Tibial nerve (tissue), 4 donors: ENCODE results near the gene ANKFN1. TPM values are rescaled to one million over a fixed set of nuclear protein-coding genes. Genes with fewer than 3 reads are reported as not detected.

ENCODE experiments used
- DNase-seq, 2 donors: peaks; one replicate each; pipeline ENCODE4 v3.0.0-alpha.2; 2019; ENCODE audit warnings: low spot score in 2 of 2
- H3K27ac ChIP-seq, 4 donors: fragments of 200-600 bp; sonication (generic) in 3 of 4; one replicate each; pipeline ENCODE4 v1.5.1; 2017 to 2019; ENCODE audit warnings: mild to moderate bottlenecking in 1 of 4
- H3K27me3 ChIP-seq, 2 donors: fragments of 200-600 bp; sonication (generic) in 1 of 2; one replicate each; pipeline versions ENCODE4 v1.5.1 to v1.6.0; 2017 to 2019
- H3K36me3 ChIP-seq, 3 donors: fragments of 200-600 bp; sonication (generic); one replicate each; pipeline ENCODE4 v1.5.1; 2018 to 2019
- H3K4me1 ChIP-seq, 4 donors: fragments of 200-600 bp; sonication (generic) in 3 of 4; one replicate each; pipeline ENCODE4 v1.5.1; 2017 to 2019
- H3K4me3 ChIP-seq, 4 donors: fragments of 200-600 bp; sonication (generic) in 3 of 4; one replicate each; pipeline ENCODE4 v1.5.1; 2017 to 2019; ENCODE audit warnings: mild to moderate bottlenecking in 1 of 4, moderate library complexity in 1 of 4
- H3K9me3 ChIP-seq, 4 donors: fragments of 200-600 bp; sonication (generic) in 3 of 4; one replicate each; pipeline ENCODE4 v1.5.1; 2017 to 2019
- CTCF ChIP-seq, 5 experiments: fragments of 200-600 bp in 3 of 5; fragments of 450-650 bp in 2 of 5; sonication (generic) in 3 of 5; IDR thresholded peaks; one replicate each; pipeline ENCODE4 v1.5.1; 2016 to 2019; ENCODE audit warnings: antibody characterized with exemption in 5 of 5, mild to moderate bottlenecking in 3 of 5, moderate library complexity in 2 of 5
- EP300 ChIP-seq, 2 donors: sonication (generic); formaldehyde crosslinking; IDR thresholded peaks; one replicate each; pipeline ENCODE4 v1.6.1; 2017; ENCODE audit warnings: antibody characterized with exemption in 2 of 2, mild to moderate bottlenecking in 1 of 2
- POLR2A ChIP-seq, 2 donors: fragments of 450-650 bp; IDR thresholded peaks; one replicate each; pipeline ENCODE4 v1.6.1; 2017; ENCODE audit warnings: antibody characterized with exemption in 2 of 2, mild to moderate bottlenecking in 2 of 2, moderate library complexity in 2 of 2
- whole genome bisulfite sequencing, 2 donors: methylation state at CpG; one replicate each; pipeline ENCODE4 v1.1.5; 2018; 5-methylcytosine and 5-hydroxymethylcytosine counted together
- small RNA-seq: library from RNA; depleted of rRNA; stranded (forward); fragments of <200 nt; gene quantifications from one replicate; pipeline ENCODE3, GENCODE V24; 2016
- total RNA-seq, 4 donors: library from RNA; depleted of rRNA; stranded (reverse); fragments of >200 nt; gene quantifications; one replicate each; pipeline ENCODE4 v1.1.0, GENCODE V29; 2016

ANKFN1 gene
- total RNA-seq, 4 donors from 2014 or later: 0.63 to 6.5 (median 2.1) TPM; not detected in 1

- TF ChIP-seq POLR2A (IDR thresholded peaks at IDR 0.05) (no peak), CTCF (IDR thresholded peaks at IDR 0.05) (no peak), EP300 (IDR thresholded peaks at IDR 0.05) (no peak)
- Histone ChIP-seq H3K4me3 (no peak overlapping the region), H3K27ac (no peak overlapping the region), H3K27me3 (no peaks in the 10 kb centered on the region), H3K9me3 (peaks cover 0 to 16% (median 0%) of the 10 kb centered on the region in 4 donors), H3K36me3 (no peaks in the 10 kb centered on the region), H3K4me1 (no peaks in the 10 kb centered on the region)
- no peak for DNase-seq
- WGBS, 2 donors: 75 to 81% methylated on average over 1 of the region's 1 CpG
Measured at GRCh38 chr17:56549501-56549900, 396.2 kb downstream of the ANKFN1 start.

- no peak overlapping the region for H3K27ac ChIP-seq
- no peaks in the 10 kb centered on the region for H3K9me3 ChIP-seq
- 75 to 85% methylated on average over 8 of the region's 8 CpGs for WGBS, 2 donors
- no peaks in the 10 kb centered on the region for H3K36me3 ChIP-seq
- DNase-seq: no peak
- H3K4me3 ChIP-seq: no peak overlapping the region
- TF ChIP-seq EP300 (IDR thresholded peaks at IDR 0.05) (no peak), CTCF (IDR thresholded peaks at IDR 0.05) (no peak), POLR2A (IDR thresholded peaks at IDR 0.05) (no peak)
- no peaks in the 10 kb centered on the region for H3K4me1 ChIP-seq
- no peaks in the 10 kb centered on the region for H3K27me3 ChIP-seq
Measured at GRCh38 chr17:56557682-56558081, 404.4 kb downstream of the ANKFN1 start.

- Histone ChIP-seq H3K27me3 (no peaks in the 10 kb centered on the region), H3K4me3 (no peak overlapping the region), H3K36me3 (no peaks in the 10 kb centered on the region), H3K9me3 (no peaks in the 10 kb centered on the region), H3K27ac (no peak overlapping the region), H3K4me1 (no peaks in the 10 kb centered on the region)
- WGBS, 2 donors: 69 to 75% methylated on average over 7 of the region's 7 CpGs
- TF ChIP-seq CTCF (IDR thresholded peaks at IDR 0.05) (no peak), EP300 (IDR thresholded peaks at IDR 0.05) (no peak), POLR2A (IDR thresholded peaks at IDR 0.05) (no peak)
- no peak for DNase-seq
Measured at GRCh38 chr17:56558088-56558487, 404.8 kb downstream of the ANKFN1 start.

Small RNAs within 50 kb of the gene (small RNA-seq; reads per million reads assigned to genes)
- gene AC006600.1: not detected
